ENCODE results near the gene DLL3.

GRCh38 chr19:39475748-39476147, 23.0 kb upstream of the DLL3 start:
- no peak for TF ChIP-seq CTCF (IDR thresholded peaks at IDR 0.05 in 8 of 11, conservative IDR thresholded peaks at IDR 0.05 in 3 of 11)
- no peak for TF ChIP-seq POLR2AphosphoS5 (IDR thresholded peaks at IDR 0.05)

Data from spleen (tissue), 7 donors.